ENCODE results near the gene PF4V1. TPM values are rescaled to one million over a fixed set of nuclear protein-coding genes. Genes with fewer than 3 reads are reported as not detected.

Gene PF4V1
- total and polyA plus RNA-seq, 2 of the 13 experiments (the other 11 are each of a cell fraction or from before 2014, with no cell fraction given): not detected

- TF ChIP-seq FOSL1 (CRISPR knock-in tag; IDR thresholded peaks at IDR 0.05; ENCODE audit: borderline replicate concordance) (no peak), ZFY (CRISPR knock-in tag; IDR thresholded peaks at IDR 0.05) (no peak), ZFAT (CRISPR knock-in tag; conservative IDR thresholded peaks at IDR 0.05) (no peak), ZBTB7B (CRISPR knock-in tag; IDR thresholded peaks at IDR 0.05) (no peak), ZBTB20 (CRISPR knock-in tag; IDR thresholded peaks at IDR 0.05; ENCODE audit: borderline replicate concordance, low read depth) (no peak)
Observed at GRCh38 chr4:73823760-73824159, 29.3 kb upstream of the PF4V1 start (continued).

- Histone ChIP-seq H3K4me2 (ENCODE audit: low read depth, low read length) (no peak overlapping the region), H3K4me1 (ENCODE audit: insufficient read depth, low read length) (peaks cover 8% of the 10 kb centered on the region; the same call in 1 of the 2 replicates), H3K27me3 (ENCODE audit: control insufficient read depth in 1 of 2, insufficient read depth in 2 of 2, low read length in 2 of 2) (no peaks in the 10 kb centered on the region), H3K27ac (ENCODE audit: extremely low read length, insufficient read depth, low read length) (no peak overlapping the region), H3K9ac (ENCODE audit: insufficient read depth, low read depth, low read length) (no peak overlapping the region), H4K20me1 (ENCODE audit: insufficient read depth, low read length) (no peaks in the 10 kb centered on the region), H2AFZ (ENCODE audit: low read length) (no peak overlapping the region), H3K36me3 (replicated peaks in 1 of 2; ENCODE audit: control insufficient read depth in 1 of 2, insufficient read depth in 2 of 2, low read length in 2 of 2) (no peaks in the 10 kb centered on the region), H3K4me3 (replicated peaks in 1 of 3; ENCODE audit: insufficient read depth in 1 of 3, low read depth in 2 of 3, low read length in 3 of 3) (no peak overlapping the region), H3K79me2 (ENCODE audit: insufficient read depth, low read length) (no peaks in the 10 kb centered on the region), H3K9me3 (ENCODE audit: low read length) (no peaks in the 10 kb centered on the region)
- 11% methylated on average over 3 of the region's 3 CpGs for WGBS (ENCODE audit: low lambda C conversion rate)
- POLR2A ChIA-PET: no interaction called here
- TF ChIP-seq GLMP (CRISPR knock-in tag; IDR thresholded peaks at IDR 0.05; ENCODE audit: borderline replicate concordance): no peak
- no peak for TF ChIP-seq ZFP90 (CRISPR knock-in tag; IDR thresholded peaks at IDR 0.05; ENCODE audit: borderline replicate concordance)
- TF ChIP-seq ZNF10 (CRISPR knock-in tag; IDR thresholded peaks at IDR 0.05; ENCODE audit: borderline replicate concordance, low read depth): no peak
- TF ChIP-seq, protein P1, sequence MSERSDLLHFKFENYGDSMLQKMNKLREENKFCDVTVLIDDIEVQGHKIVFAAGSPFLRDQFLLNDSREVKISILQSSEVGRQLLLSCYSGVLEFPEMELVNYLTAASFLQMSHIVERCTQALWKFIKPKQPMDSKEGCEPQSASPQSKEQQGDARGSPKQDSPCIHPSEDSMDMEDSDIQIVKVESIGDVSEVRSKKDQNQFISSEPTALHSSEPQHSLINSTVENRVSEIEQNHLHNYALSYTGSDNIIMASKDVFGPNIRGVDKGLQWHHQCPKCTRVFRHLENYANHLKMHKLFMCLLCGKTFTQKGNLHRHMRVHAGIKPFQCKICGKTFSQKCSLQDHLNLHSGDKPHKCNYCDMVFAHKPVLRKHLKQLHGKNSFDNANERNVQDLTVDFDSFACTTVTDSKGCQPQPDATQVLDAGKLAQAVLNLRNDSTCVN (CRISPR knock-in tag; IDR thresholded peaks at IDR 0.05; ENCODE audit: borderline replicate concordance): no peak
- no peak for TF ChIP-seq SYNCRIP (IDR thresholded peaks at IDR 0.05; ENCODE audit: insufficient read depth, low read depth, low read length)
- no peak for TF ChIP-seq PREB (CRISPR knock-in tag; IDR thresholded peaks at IDR 0.05)
- TF ChIP-seq HNF4A (CRISPR knock-in tag; IDR thresholded peaks at IDR 0.05): no peak
- TF ChIP-seq ZNF543 (CRISPR knock-in tag; IDR thresholded peaks at IDR 0.05): no peak
- TF ChIP-seq ZNF205 (CRISPR knock-in tag; IDR thresholded peaks at IDR 0.05): no peak
- TF ChIP-seq ZNF20 (CRISPR knock-in tag; IDR thresholded peaks at IDR 0.05): no peak
- TF ChIP-seq NFATC3 (CRISPR knock-in tag; IDR thresholded peaks at IDR 0.05): no peak
- TF ChIP-seq ZNF598 (CRISPR knock-in tag; IDR thresholded peaks at IDR 0.05; ENCODE audit: borderline replicate concordance): no peak
- TF ChIP-seq ZSCAN21 (CRISPR knock-in tag; IDR thresholded peaks at IDR 0.05; ENCODE audit: borderline replicate concordance): no peak
- no peak for TF ChIP-seq MAFF (IDR thresholded peaks at IDR 0.05; ENCODE audit: low read depth, low read length)
- TF ChIP-seq KDM5B (CRISPR knock-in tag; IDR thresholded peaks at IDR 0.05; ENCODE audit: borderline replicate concordance): no peak
- in situ Hi-C loops (cut with HindIII; ENCODE audit: extremely low pct_ligation_motif_present, low pct_unique_long_range_greater_than_20kb) (no loop called here), intact Hi-C loops (cut with micrococcal nuclease; ENCODE audit: unreplicated experiment) (no loop called here)
- ATAC-seq: no peak
- no TSS peak for BruUV-seq (replicated peaks)
- CTCF ChIA-PET (ENCODE audit: low intra/inter-chr PET ratio, low total read pairs): no interaction called here
- no peak for DNase-seq (ENCODE audit: low spot score)
- no peak for FAIRE-seq
Observed at GRCh38 chr4:73828956-73829355, 24.1 kb upstream of the PF4V1 start.
